A549 (cell line): Measurements from ENCODE around the gene RPS21. TPM values are rescaled to one million over a fixed set of nuclear protein-coding genes. Genes with fewer than 3 reads are reported as not detected.

Experiments used
- ATAC-seq, 2 experiments: fragments of 200-7000 bp in 1 of 2; fragments of >200 bp in 1 of 2; cut with Nextera tagmentation in 1 of 2; cut with Tn5 transposase in 1 of 2; 3 replicates each; pipeline versions ENCODE4 v1.8.0 to v1.9.1; 2018 to 2020; ENCODE audit warnings: mild to moderate bottlenecking in 1 of 2, moderate library complexity in 1 of 2
- CTCF ChIA-PET: fragments of 300-600 bp; sonication (Branson Sonifier 250); formaldehyde crosslinking; extraction: SDS; loops from one replicate; lab custom pipeline; 2021; ENCODE audit warnings: antibody characterized with exemption, inconsistent platforms; lab: Yijun Ruan, JAX
- POLR2A ChIA-PET: fragments of 350-600 bp; formaldehyde crosslinking; extraction: SDS; loops from one replicate; lab custom pipeline; 2021; ENCODE audit warnings: antibody characterized with exemption, inconsistent platforms; lab: Yijun Ruan, JAX
- DNase-seq, 2 experiments: peaks; one replicate each; pipeline versions ENCODE4 v3.0.0 to v3.0.0-alpha.2; 2011 to 2016; ENCODE audit warnings: low read depth in 1 of 2, low spot score in 1 of 2
- FAIRE-seq: peaks from 2 replicates; lab custom pipeline; 2011; peaks lifted over from hg19 to GRCh38; lab: Jason Lieb, UNC
- H3K27ac ChIP-seq, 2 experiments: fragments of >200 bp; sonication (Bioruptor Twin); formaldehyde crosslinking; 3 replicates each; pipeline ENCODE4 v1.5.1; 2016 to 2017
- H3K4me1 ChIP-seq: fragments of >200 bp; sonication (Bioruptor Twin); formaldehyde crosslinking; 3 replicates; pipeline ENCODE4 v1.6.1; 2016
- H3K4me2 ChIP-seq: fragments of >200 bp; sonication (Bioruptor Twin); formaldehyde crosslinking; 3 replicates; pipeline ENCODE4 v1.6.1; 2016
- H3K4me3 ChIP-seq: fragments of >200 bp; sonication (Bioruptor Twin); formaldehyde crosslinking; 3 replicates; pipeline ENCODE4 v1.5.1; 2016
- H3K9me3 ChIP-seq: fragments of >200 bp; sonication (Bioruptor Twin); formaldehyde crosslinking; 3 replicates; pipeline ENCODE4 v1.6.1; 2016
- BCL3 ChIP-seq: fragments of >200 bp; sonication (Bioruptor Twin); formaldehyde crosslinking; IDR thresholded peaks from 3 replicates; pipeline ENCODE4 v1.6.1; 2016
- BHLHE40 ChIP-seq: IDR thresholded peaks from 2 replicates; pipeline ENCODE4 v1.6.1; 2012; ENCODE audit warnings: low read depth, low read length, inconsistent platforms
- CBX8 ChIP-seq: fragments of 200-600 bp; sonication (generic); IDR thresholded peaks from 2 replicates; pipeline ENCODE4 v1.6.1; 2016
- CHD4 ChIP-seq: fragments of 200-600 bp; sonication (generic); IDR thresholded peaks from 2 replicates; pipeline ENCODE4 v1.6.1; 2016; ENCODE audit warnings: antibody characterized with exemption, mild to moderate bottlenecking, borderline replicate concordance
- EHF ChIP-seq: fragments of 250-450 bp; sonication (Bioruptor Pico); IDR thresholded peaks from 2 replicates; pipeline ENCODE4 v1.5.0; 2020; ENCODE audit warnings: mild to moderate bottlenecking
- EHMT2 ChIP-seq: fragments of 200-600 bp; sonication (generic); IDR thresholded peaks from 2 replicates; pipeline ENCODE4 v1.6.1; 2016; ENCODE audit warnings: antibody characterized with exemption, low read depth, mild to moderate bottlenecking, moderate library complexity
- FOSL2 ChIP-seq, 2 experiments: fragments of 450-650 bp in 1 of 2; fragments of >200 bp in 1 of 2; sonication (Bioruptor Twin) in 1 of 2; formaldehyde crosslinking; IDR thresholded peaks; 2 replicates each; pipeline versions ENCODE4 v1.5.0 to v1.6.1; 2016 to 2020; ENCODE audit warnings: mild to moderate bottlenecking in 1 of 2, moderate library complexity in 1 of 2
- FOXS1 ChIP-seq: fragments of 250-450 bp; sonication (Bioruptor Pico); IDR thresholded peaks from 2 replicates; pipeline ENCODE4 v1.5.0; 2020; ENCODE audit warnings: mild to moderate bottlenecking, moderate library complexity
- GATA3 ChIP-seq: IDR thresholded peaks from 2 replicates; pipeline ENCODE4 v1.6.1; 2012; ENCODE audit warnings: borderline replicate concordance
- HOXB5 ChIP-seq: fragments of 250-450 bp; sonication (Bioruptor Pico); IDR thresholded peaks from 2 replicates; pipeline ENCODE4 v1.5.0; 2020; ENCODE audit warnings: mild to moderate bottlenecking, moderate library complexity
- MAFK ChIP-seq: fragments of 450-650 bp; IDR thresholded peaks from 2 replicates; pipeline ENCODE4 v1.6.1; 2014; ENCODE audit not compliant: partially characterized antibody
- PBX3 ChIP-seq: IDR thresholded peaks from 2 replicates; pipeline ENCODE4 v1.6.1; 2012
- POLR2AphosphoS2 ChIP-seq: conservative IDR thresholded peaks from 2 replicates; pipeline ENCODE4 v1.6.1; 2012; ENCODE audit warnings: low read length, improper control_type of control experiment, inconsistent platforms
- USF2 ChIP-seq: fragments of 450-650 bp; IDR thresholded peaks from 2 replicates; pipeline ENCODE4 v1.6.1; 2014; ENCODE audit warnings: antibody characterized with exemption
- ZC3H11A ChIP-seq: fragments of 450-650 bp; IDR thresholded peaks from 2 replicates; pipeline ENCODE4 v1.6.1; 2014; ENCODE audit warnings: antibody characterized with exemption, mild to moderate bottlenecking
- ZSCAN20 ChIP-seq: fragments of 250-450 bp; sonication (Bioruptor Pico); IDR thresholded peaks from 2 replicates; pipeline ENCODE4 v1.8.0; 2022; ENCODE audit warnings: mild to moderate bottlenecking, moderate library complexity
- WGBS: methylation state at CpG from one replicate; pipeline ENCODE4 v1.1.6; 2017; ENCODE audit errors: missing lambda C conversion rate; 5-methylcytosine and 5-hydroxymethylcytosine counted together
- polyA plus RNA-seq, 4 experiments: library from polyadenylated mRNA; depleted of rRNA in 3 of 4; stranded (reverse); fragments of >200 nt; fragmentation: RNase III in 1 of 4; extraction: RNeasy Plus Mini Kit Qiagen cat#74134 plus additional on column Dnase treatment in 1 of 4; gene quantifications; 2 replicates in 3 of 4; 3 replicates in 1 of 4; pipeline ENCODE4 v1.2.3, GENCODE V29; 2011 to 2017
- TF ChIP-seq, protein P1 (sequence below): fragments of 250-450 bp; sonication (Bioruptor Pico); IDR thresholded peaks from 2 replicates; pipeline ENCODE4 v1.5.0; 2021; ENCODE audit warnings: mild to moderate bottlenecking, moderate library complexity, borderline replicate concordance
- TF ChIP-seq, protein P2 (sequence below): fragments of 200-600 bp; sonication (generic); IDR thresholded peaks from 2 replicates; pipeline ENCODE4 v1.6.1; 2016; ENCODE audit warnings: antibody characterized with exemption, mild to moderate bottlenecking, moderate library complexity
- TF ChIP-seq, protein P3 (sequence below): fragments of >200 bp; sonication (Bioruptor Twin); formaldehyde crosslinking; IDR thresholded peaks from 3 replicates; pipeline ENCODE4 v1.5.1; 2016

Gene RPS21
- polyA plus RNA-seq, 2 of the 4 experiments (the other 2 are of a cell fraction): 2,862 to 4,026 TPM

- TF ChIP-seq USF2: no peak
- no peak for TF ChIP-seq POLR2AphosphoS2
- no peak for TF ChIP-seq CHD4
- no peak for TF ChIP-seq EHMT2
- no peak for TF ChIP-seq CBX8
- no peak for TF ChIP-seq FOSL2 (IDR thresholded peaks at IDR 0.05)
- TF ChIP-seq FOSL2 (CRISPR knock-in tag; IDR thresholded peaks at IDR 0.05): peak; percentile 27; the same call in 1 of the 2 replicates
- no peak for TF ChIP-seq GATA3
- TF ChIP-seq, protein P1, sequence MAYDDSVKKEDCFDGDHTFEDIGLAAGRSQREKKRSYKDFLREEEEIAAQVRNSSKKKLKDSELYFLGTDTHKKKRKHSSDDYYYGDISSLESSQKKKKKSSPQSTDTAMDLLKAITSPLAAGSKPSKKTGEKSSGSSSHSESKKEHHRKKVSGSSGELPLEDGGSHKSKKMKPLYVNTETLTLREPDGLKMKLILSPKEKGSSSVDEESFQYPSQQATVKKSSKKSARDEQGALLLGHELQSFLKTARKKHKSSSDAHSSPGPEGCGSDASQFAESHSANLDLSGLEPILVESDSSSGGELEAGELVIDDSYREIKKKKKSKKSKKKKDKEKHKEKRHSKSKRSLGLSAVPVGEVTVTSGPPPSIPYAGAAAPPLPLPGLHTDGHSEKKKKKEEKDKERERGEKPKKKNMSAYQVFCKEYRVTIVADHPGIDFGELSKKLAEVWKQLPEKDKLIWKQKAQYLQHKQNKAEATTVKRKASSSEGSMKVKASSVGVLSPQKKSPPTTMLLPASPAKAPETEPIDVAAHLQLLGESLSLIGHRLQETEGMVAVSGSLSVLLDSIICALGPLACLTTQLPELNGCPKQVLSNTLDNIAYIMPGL (CRISPR knock-in tag): no peak
- no peak for TF ChIP-seq ZSCAN20 (CRISPR knock-in tag)
- no peak for TF ChIP-seq ZC3H11A
- no peak for TF ChIP-seq HOXB5 (CRISPR knock-in tag)
- TF ChIP-seq, protein P2, sequence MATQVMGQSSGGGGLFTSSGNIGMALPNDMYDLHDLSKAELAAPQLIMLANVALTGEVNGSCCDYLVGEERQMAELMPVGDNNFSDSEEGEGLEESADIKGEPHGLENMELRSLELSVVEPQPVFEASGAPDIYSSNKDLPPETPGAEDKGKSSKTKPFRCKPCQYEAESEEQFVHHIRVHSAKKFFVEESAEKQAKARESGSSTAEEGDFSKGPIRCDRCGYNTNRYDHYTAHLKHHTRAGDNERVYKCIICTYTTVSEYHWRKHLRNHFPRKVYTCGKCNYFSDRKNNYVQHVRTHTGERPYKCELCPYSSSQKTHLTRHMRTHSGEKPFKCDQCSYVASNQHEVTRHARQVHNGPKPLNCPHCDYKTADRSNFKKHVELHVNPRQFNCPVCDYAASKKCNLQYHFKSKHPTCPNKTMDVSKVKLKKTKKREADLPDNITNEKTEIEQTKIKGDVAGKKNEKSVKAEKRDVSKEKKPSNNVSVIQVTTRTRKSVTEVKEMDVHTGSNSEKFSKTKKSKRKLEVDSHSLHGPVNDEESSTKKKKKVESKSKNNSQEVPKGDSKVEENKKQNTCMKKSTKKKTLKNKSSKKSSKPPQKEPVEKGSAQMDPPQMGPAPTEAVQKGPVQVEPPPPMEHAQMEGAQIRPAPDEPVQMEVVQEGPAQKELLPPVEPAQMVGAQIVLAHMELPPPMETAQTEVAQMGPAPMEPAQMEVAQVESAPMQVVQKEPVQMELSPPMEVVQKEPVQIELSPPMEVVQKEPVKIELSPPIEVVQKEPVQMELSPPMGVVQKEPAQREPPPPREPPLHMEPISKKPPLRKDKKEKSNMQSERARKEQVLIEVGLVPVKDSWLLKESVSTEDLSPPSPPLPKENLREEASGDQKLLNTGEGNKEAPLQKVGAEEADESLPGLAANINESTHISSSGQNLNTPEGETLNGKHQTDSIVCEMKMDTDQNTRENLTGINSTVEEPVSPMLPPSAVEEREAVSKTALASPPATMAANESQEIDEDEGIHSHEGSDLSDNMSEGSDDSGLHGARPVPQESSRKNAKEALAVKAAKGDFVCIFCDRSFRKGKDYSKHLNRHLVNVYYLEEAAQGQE: no peak
- no peak for TF ChIP-seq FOXS1 (CRISPR knock-in tag)
- TF ChIP-seq, protein P3, sequence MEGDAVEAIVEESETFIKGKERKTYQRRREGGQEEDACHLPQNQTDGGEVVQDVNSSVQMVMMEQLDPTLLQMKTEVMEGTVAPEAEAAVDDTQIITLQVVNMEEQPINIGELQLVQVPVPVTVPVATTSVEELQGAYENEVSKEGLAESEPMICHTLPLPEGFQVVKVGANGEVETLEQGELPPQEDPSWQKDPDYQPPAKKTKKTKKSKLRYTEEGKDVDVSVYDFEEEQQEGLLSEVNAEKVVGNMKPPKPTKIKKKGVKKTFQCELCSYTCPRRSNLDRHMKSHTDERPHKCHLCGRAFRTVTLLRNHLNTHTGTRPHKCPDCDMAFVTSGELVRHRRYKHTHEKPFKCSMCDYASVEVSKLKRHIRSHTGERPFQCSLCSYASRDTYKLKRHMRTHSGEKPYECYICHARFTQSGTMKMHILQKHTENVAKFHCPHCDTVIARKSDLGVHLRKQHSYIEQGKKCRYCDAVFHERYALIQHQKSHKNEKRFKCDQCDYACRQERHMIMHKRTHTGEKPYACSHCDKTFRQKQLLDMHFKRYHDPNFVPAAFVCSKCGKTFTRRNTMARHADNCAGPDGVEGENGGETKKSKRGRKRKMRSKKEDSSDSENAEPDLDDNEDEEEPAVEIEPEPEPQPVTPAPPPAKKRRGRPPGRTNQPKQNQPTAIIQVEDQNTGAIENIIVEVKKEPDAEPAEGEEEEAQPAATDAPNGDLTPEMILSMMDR: peak; percentile 62
- TF ChIP-seq EHF (CRISPR knock-in tag): no peak
- no peak for TF ChIP-seq BHLHE40
Observed at GRCh38 chr20:62376112-62377063, 10.5 kb upstream of the RPS21 start (continued).

- no peak for TF ChIP-seq MAFK
- no peak for TF ChIP-seq FOXS1 (CRISPR knock-in tag)
- TF ChIP-seq BCL3: no peak
- TF ChIP-seq FOSL2 (IDR thresholded peaks at IDR 0.05): no peak
- TF ChIP-seq FOSL2 (CRISPR knock-in tag; IDR thresholded peaks at IDR 0.05): no peak
- no peak for TF ChIP-seq PBX3
- Histone ChIP-seq H3K4me3 (no peak overlapping the region), H3K4me2 (no peak overlapping the region), H3K9me3 (no peaks in the 10 kb centered on the region), H3K27ac (peak overlapping the region; percentile 81 to 94), H3K4me1 (peaks cover 72% of the 10 kb centered on the region)
- ATAC-seq (peak in 1 of 2 experiments; percentile 2; a peak in 2 of 6 replicates), DNase-seq (no peak), FAIRE-seq (no peak)
- CTCF ChIA-PET: interaction anchor here (0.8 to 11.0 kb wide), 13 partner anchors 8 to 81 kb away, joined by 3 to 290 read pairs (median 4); partner anchors contain the start of genes ADRM1 and LAMA5
- POLR2A ChIA-PET: interaction anchor here (0.7 to 1.3 kb wide), 2 partner anchors 10 kb away, joined by 3 read pairs; partner anchors contain the start of genes LAMA5 and RPS21
- WGBS: 95% methylated on average over 17 of the region's 17 CpGs
Observed at GRCh38 chr20:62377064-62377461, 9.8 kb upstream of the RPS21 start.
